NB4 (cell line): ENCODE data around the gene TOX3.

Experiments used
- CTCF ChIP-seq: IDR thresholded peaks from one replicate; pipeline ENCODE4 v1.5.1; 2012; ENCODE audit warnings: low read depth, low read length
- POLR2A ChIP-seq: IDR thresholded peaks from 2 replicates; pipeline ENCODE4 v1.6.1; 2011; ENCODE audit warnings: mild to moderate bottlenecking; ENCODE audit not compliant: insufficient read length; ENCODE audit errors: extremely low read depth

- TF ChIP-seq CTCF (no peak), POLR2A (no peak)
These were observed 44.5 kb upstream of the TOX3 start for GRCh38 chr16:52591471-52591870.
